ENCODE data around the gene TMEM270.

Gene TMEM270

DNA sequence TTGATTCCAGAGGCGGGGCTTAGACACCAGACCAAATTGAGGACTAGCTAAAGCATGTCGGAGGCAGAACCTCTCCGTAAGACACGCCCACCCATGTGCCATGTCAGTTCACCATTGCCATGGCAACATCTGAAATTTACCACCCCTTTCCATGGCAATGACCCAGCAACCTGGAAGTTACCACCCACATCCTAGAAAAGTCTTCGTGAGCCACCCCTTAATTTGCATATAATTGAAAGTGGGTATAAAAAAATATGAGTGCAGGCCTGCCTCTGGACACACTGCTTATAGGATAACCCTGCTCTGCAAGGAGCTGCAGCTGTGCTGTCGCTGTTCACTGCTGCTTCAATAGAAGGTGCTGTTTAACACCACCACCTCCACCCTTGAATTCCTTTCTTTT is 28.0 kb downstream of the TMEM270 start:
- DNase-seq (ENCODE audit: low read depth): no peak

DNA sequence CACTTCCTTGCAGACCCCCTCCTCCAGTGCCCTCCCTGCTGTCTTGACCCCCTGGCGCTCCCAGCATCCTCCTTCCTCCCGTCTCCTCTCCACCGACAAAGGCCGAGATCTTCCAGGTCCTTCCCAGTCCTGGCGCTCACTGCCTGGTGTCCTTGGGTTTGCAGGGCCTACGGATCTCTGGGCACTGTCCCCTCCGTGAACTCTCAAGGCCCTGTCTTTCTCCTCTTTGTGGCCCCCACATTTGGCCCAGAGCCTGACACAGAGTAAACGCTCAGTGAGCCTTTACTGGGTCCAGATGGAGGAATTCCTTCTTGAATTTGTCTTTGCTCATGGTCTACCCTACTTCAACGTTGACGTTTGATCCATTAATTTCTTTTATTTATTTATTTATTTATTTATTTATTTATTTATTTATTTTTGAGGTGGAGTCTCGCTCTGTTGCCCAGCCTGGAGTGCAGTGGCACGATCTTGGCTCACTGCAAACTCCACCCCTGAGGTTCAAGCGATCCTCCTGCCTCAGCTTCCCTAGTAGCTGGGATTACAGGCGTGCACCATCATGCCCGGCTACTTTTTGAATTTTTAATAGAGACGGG is 29.7 kb downstream of the TMEM270 start:
- DNase-seq (ENCODE audit: low read depth): no peak

DNA sequence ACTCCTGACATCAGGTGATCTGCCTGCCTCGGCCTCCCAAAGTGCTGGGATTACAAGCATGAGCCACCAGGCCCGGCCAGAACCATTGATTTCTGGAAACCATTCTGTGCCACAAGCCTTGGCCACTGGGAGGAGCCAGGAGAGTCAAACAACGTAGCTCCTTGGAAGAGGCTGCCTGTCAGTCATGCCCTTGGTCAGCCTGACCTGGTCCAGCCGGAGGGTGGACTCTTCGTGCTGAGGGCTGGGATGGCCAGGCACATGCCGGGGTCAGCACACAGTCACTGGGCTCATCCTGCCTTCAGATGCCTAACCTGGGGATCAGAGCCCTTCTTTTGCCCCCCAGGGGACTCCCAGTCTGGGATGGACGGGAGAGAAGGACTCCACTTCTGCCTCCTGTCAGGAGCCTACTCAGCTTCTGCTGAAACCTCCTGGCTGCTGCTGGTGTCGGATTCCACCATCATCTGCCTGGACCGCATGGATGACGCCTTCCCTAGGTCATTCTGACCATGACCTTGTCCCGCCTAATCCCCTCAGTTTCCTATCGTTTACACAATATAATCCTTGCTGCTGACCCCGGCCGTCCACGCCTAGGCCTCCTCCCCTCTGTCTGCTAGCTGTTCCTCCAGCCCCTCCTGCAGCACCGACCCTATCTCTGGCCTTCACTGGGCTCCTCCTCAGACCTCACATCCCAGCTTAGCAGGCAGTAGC is 30.4 kb downstream of the TMEM270 start:
- no peak for DNase-seq (ENCODE audit: low read depth)

DNA sequence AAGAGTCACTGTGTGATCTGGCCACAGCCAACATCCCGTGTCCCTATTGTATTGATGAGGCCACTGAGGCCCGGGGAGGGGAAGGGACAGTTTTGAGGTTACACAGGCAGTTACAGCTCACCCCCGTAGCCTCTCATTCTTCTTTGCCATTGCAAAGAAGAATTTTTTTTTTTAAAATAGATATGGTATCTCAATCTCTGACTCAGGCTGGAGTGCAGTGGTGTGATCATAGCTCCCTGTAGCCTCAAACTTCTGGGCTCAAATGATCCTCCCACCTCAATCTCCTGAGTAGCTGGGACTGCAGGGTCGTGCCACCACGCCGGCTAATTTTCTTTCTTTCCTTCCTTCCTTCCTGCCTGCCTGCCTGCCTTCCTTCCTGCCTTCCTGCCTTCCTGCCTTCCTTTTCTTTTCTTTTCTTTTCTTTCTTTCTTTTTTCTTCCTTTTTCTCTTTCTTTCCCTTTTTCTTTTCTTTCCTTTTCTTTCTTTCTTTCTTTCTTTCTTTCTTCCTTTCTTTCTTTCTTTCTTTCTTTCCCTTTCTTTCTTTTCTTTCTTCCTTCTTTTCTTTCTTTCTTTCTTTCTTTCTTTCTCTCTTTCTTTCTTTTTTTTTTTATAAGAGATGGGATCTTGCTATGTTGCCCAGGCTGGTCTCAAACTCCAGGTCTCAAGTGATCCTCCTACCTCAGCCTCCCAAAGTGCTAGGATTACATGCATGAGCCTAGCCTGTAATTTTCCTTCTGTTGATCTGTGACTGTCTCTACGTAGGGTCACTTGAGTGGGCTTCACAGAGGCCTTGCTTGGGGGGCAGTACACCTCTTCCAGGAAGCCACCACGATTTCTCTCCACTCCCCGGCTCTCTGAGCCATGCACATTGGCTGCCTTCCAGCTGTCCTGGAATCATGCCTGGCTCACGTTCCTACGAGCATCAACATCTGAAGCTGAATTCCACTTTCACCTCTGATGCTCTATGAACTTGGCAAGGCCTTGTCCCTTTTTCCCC is 31.3 kb downstream of the TMEM270 start:
- no peak for DNase-seq (ENCODE audit: low read depth)

DNA sequence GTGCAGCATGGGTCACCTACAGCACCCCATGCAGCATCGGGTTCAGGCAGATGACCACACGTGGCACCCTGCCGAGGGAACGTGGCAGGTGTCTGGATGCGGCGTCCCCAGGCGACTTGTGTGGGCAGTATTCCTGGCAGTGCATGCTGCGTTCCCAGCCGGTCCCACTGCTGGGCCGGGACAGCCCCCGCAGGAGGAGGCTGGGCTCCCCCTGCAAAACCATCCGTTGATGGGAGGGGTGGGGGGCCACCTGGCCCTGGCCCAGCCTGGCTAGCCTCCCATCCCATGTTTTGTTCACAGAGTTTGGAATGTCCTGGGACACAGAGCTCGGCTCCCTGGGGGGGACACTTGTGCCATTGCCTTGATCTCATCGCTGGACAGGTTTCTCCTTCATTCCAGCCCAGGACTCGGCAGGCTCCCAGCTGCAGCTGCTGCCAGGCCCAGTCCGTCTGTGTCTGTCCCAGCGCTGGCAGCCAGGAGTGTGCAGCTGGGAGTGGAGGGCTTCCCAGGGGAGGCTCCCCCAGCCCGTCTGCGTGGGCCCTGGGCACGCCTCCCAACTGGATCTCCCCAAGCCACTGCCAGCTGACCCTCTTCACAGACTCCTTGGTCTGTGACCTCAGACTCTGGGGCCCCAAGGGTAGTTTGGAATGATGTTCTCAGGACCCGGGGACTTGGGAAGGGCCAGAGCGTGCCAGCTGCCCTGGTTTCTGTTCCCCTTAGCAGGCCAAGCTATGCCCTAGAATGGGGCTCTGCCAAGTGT is 32.6 kb downstream of the TMEM270 start:
- no peak for DNase-seq (ENCODE audit: low read depth)

DNA sequence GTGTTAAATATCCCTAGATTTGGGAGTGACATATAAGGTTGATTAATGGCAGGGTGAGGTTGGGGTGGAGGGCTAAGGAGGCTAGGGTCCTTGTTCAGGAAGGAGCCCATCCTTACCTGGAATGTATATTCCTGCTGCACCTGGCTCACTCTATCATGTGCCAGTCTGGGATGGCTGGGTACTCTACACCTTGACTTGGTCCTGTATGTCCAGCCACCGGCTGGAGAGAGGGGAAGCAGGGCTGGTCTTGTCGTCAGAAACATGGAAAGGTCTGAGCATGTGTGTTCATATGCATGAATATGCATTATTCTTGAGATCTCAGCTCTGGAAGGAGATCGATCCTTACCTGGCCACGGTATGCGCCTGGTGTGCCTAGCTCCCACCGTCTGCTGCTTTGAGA is 33.2 kb downstream of the TMEM270 start:
- no peak for DNase-seq (ENCODE audit: low read depth)

DNA sequence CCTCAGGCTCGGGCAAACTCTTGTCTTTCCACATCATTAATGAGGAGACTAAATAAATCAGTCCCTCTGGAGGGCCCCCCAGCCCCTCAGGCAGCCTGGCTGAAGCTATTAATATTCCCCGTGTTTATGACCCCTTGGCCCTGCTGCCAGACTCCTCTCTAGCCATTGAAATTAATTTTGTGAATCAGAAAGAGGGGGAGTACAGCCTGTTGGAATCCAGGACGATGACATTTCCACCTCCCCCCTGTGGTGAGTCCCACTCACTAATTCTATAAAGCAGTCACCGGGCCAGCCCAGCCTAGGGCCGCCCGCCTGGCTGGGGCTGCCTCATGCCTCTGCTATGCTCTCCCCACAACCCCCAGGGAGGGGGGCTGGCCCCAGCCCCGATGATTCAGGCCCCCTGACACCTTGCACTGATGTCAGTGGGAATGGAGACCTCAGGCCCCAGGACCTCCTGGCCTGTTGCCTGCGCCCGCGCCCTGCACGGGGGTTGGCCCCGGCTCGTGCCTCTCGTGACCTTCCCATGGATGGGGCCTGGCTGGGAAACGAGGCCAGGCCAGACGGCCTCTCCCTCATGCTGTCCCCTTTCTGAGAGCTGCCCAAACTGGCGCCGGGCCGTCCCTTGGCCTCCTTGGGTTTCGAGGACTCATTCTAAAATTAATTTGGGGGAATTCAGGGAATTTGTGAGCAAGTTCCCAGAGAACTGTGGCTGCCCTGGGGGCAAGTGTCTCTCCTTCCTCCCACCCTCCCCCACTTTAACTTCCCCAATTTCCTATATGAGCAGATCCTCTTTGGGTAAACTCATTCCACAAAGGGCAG is 34.0 kb downstream of the TMEM270 start:
- DNase-seq (ENCODE audit: low read depth): no peak

DNA sequence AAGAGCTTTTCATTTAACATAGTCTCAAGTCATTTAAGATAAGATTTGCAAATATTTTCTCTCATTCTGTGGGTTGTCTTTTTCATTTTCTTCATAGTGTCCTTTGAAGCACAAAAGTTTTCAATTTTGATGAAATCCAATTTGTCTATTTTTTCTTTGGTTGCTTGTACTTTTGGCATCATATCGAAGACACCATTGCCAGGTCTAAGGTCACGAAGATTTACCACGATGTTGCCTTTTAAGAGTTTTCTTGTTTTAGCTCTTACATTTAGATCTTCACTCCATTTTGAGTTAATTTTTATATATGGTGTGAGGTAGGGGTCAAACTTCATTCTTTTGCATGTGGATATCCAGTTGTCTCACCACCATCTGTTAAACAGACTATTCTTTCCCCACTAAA is 34.7 kb downstream of the TMEM270 start:
- no peak for DNase-seq (ENCODE audit: low read depth)

DNA sequence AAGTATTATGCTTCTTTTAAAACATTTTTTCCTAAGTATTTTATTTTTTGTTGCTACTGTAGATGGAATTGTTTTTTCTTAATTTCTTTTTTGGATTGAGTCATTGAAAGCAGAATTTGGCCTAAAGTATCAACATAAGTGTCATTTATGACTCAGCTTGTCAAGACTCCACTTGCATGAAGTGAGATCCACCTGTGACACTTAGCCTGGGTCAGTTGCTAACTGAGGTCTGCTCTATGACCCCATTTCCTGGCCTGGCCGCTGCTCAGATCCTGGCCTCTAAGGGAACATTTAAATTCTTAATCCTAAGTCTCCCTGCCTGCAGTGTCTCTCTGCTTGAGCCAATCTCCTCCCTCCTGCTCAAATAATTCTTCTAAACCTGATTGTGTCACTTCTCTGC is 35.5 kb downstream of the TMEM270 start:
- DNase-seq (ENCODE audit: low read depth): no peak

DNA sequence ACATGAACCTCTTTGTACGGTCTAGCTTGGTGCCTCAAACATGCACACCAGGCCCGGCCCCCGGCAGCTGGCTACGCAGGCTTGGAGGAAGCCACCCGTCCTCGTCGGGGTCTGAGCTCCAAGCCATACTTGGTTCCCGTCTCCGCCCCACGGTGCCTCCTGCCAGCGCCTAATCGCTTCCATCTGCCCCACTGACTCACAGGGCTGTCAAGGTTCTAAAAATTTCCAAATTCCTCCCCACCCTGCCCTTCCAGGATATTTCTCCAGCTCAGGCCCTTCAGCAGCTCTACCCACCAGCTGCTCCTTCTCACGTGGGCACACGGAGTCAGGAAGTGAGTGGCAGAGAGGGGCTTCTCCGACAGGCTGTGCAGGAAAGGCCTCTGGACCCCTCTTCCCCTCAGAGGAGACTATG is 38.8 kb downstream of the TMEM270 start:
- no peak for DNase-seq (ENCODE audit: low read depth)

DNA sequence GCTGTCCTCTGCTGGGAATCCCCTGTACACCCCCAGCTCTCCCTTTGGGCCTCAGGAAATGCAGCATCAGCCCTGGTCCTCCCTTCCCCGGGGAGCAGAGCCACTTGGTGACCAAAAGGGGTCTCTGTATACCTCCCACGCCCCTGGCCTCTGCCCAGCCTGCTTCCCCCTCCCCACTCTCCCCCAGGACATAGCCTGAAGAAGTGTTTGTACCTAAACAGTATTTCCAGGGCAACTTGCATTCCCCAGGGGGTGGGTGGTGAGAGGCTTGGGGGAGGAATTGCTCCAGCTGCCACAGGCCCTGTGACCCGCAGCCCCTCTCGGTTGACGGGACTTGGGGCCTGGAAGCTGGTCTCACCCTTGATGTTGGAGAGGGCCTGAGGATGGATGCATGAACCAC is 39.3 kb downstream of the TMEM270 start:
- no peak for DNase-seq (ENCODE audit: low read depth)

DNA sequence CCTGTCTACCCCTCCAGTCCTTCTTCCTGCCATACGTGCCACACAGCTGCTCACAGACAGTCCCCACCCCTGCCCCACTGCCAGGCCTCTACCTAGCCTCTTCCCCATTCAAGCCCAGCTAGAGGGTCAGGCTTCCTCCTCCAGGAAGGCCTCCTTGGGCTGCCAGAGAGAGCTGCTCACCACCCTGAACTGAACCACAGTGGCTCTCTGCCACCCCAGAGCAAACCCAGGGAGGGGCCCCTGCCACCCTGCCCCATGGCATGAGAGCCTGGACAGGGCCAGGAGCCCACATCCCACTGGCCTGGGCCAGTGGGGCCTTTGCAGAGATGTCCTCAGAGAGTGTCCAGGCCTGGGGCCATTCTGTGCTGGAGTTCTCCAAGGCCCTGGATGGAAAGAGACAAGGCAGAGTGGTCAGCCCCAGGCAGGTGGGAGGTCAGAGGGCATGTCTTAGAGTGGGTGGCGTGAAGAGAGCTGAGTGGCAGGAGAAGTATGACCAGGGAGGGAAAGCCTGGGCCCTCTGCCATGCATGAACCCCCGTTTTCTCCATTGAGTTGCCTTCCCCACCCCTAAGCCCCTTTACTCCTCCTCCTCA is 40.4 kb downstream of the TMEM270 start:
- DNase-seq (ENCODE audit: low read depth): no peak

DNA sequence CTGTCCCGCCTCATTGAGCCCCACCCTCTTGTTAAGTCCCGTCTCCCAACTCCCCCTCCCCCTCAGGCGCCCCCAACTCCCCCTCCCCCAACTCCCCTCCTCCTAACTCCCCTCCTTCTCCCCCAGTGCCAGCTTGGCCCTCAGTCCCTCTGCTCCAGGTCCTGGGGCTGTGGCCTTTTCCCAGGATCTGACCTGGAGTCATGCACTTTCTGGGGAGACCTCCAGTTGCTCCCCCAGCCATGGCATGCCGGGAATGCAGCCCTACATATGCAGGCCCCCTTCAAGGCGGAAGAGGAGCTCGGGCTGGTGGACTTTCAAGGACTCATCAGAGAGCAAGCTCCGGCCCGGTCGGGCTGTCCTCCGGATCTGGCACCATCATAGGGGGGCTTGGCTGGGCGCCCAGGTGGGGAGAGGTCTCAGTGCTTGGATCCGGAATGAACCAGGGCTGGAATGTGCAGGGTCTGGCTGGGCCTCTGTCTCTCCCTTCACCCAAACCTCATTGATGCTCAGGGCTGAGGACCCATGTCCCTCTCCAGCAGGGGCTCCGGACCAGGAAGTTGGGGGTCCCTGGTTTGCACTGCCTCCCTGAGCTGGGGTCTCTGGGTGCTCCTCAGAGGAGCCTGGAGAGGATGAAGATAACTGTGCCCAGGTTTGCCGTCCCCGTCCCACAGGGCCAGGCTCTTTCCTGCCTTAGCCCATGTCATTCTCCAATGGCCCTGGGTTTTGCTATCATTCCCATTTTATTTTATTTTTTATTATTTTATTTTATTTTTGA is 41.1 kb downstream of the TMEM270 start:
- DNase-seq (ENCODE audit: low read depth): no peak

DNA sequence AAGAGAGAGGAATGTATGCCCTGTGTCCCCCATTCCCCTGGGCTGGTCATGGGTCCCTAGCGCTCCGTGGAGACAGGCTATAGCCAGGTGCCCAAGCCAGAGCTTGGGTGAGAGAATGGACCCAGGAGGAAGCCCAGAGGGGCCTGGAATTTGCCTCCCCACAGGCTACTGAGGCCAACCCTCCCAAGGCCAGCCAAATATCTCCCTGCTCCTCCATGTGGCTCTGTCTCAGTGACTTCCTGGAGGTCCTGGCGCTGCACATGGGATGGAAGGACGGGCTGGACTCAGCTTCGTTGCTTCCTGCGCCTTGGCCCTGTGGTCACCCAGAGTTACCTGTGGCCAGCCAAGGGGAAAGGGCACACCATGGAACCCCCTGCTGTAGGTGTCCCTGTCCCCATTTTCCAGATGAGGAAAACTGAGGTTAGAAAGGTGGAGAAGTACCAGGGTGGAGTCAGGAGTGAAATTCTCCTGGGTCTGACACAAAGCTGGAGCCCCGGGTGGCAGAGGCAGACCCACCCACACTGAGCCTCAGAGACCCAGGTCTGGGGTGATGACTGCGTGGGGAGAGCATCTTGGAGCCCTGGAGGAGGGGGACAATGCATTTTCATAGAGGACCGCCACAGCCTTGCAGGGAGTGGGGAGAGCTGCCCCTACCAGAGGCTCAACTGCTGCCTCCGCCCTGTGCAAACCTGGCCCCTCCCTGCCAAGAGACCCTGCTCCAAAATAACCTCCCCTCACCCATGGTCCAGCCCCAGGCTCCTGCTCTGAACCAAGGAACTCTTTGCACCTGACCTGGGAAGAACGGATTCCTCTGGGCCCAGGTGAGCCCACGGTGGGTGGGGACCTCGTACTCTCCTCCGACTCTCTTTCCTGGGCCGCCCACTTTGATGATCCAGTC is 42.6 kb downstream of the TMEM270 start:
- DNase-seq (ENCODE audit: low read depth): no peak

DNA sequence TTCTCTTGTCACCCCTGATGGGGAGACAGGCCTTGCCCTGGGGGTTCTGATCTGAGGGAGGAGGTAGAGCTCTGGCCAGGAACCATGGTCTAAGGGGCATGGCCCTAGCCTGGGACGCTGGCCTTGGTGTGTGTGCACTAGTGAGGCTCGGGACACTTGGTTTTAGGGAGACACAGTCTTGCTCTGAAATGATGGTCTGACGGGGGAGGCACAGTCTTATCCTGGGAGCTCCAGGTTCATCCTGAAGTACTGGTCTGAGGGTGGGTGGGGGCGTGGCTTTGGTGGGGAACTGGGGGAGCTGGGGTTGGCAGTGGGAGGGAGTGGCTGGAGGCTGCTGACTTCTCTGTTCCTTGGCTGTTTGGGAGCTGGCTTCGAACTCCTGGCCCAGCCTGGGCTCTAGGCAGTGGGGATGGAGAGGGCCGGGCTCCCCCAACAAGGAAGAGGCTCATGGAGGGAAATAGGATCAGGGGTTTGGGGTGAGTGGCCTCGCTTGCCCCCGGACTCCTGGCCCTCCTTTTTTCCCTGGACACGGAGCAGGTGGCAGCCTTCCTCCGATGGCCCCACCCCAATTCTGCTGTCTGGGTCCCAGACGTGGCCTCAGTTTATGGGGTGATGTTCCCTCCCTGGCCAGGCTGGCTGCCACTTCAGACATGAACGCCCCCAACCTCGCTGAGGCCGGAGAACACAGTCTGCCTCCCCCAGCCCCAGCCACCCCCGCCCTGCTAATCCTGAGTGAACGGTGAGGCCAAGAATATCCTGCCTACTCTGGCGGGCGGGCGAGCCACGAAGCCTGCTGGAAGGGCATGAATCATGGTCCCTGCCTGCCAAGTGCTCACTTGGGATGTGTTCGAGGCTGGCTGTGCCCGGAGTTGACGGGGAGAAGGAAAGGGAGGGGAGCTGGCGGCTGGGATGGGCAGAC is 43.5 kb downstream of the TMEM270 start:
- no peak for DNase-seq (ENCODE audit: low read depth)

DNA sequence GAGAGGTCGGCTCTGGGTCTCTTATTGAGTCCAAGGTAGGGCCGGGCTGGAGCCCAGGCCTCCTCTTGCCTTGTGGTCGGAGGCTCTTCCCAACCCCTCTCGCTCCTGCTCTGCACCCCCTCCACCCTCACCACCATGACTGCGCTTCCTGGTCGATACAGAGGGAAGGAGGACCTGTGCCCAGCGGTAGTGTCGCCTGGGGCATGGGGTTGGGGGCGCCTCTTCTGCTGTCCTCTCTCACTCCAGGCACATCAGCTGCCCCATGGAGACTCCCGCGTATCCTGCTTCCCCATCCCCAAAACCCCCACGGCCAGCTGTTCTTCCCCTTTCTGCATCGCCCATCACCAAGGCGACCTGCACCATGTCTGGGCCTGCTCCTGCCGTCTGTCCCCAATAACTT is 44.4 kb downstream of the TMEM270 start:
- DNase-seq (ENCODE audit: low read depth): no peak

DNA sequence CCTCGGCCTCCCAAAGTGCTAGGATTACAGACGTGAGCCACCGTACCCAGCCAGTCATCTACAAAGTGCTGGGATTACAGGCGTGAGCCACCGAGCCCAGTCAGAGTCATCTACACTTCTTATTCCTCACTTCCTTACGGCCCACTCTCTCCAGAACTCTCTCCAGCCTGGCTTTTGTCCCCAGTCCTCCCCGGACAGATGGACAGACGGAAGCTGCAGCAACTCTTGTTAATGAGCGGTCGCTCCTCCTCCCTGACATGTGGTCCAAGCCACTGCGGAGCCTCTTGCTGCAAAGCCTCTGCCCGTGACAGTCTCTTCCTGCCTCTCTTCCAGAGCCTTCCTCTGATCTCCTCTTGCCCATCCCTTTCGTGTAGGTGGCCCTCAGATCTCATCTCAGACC is 45.9 kb downstream of the TMEM270 start:
- DNase-seq (ENCODE audit: low read depth): no peak

DNA sequence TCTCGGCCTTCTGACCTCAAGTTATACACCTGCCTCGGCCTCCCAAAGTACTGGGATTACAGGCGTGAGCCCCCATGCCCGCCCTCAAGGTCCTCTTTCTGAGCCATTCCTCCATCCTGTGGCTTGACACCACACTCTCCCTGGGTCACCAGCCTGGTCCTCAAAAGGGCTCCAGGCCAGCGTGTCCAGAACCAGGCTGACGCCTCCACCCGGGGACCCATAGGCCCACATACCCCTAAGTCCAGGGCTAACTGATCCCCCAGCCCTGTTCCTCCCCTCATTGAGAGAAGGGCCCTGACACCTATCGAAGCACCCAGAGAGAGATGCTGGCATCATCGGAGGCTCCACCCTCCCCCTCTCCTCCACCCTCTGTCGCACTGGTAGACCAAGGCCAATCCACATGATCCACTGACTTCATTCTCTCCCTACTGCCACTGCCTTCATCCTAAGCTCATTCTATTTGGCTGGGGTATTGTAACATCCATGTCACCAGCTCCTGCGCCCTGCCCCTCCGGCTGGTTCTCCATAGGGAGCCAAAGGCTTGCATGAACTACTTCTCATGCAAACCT is 46.7 kb downstream of the TMEM270 start:
- DNase-seq (ENCODE audit: low read depth): no peak
